ENCODE measurements around the gene ZNF821.
"Not testable (repeated sequence)": the region's sequence is repeated elsewhere in the genome, so short reads cannot be mapped to it uniquely, and the experiment has no call there.

The ZNF821 gene

DNA sequence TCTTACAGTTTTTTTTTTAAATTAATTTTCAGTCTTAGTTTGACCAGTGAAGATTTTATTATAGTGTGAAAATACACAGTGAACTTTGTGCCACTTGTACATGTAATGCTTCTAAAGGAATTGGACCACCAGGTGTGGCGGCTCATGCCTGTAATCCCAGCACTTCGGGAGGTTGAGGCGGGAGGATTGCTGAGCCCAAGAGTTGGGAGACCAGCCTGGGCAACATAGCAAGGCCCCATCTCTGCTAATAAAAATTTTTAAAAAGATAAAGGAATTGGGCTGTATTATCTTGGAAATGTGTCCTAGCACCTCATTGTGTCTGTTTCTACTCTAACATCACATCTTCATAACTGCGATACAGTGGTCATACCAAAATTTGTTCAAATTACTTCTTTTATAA lies 15.2 kb upstream of the ZNF821 start:
- no peak for DNase-seq

DNA sequence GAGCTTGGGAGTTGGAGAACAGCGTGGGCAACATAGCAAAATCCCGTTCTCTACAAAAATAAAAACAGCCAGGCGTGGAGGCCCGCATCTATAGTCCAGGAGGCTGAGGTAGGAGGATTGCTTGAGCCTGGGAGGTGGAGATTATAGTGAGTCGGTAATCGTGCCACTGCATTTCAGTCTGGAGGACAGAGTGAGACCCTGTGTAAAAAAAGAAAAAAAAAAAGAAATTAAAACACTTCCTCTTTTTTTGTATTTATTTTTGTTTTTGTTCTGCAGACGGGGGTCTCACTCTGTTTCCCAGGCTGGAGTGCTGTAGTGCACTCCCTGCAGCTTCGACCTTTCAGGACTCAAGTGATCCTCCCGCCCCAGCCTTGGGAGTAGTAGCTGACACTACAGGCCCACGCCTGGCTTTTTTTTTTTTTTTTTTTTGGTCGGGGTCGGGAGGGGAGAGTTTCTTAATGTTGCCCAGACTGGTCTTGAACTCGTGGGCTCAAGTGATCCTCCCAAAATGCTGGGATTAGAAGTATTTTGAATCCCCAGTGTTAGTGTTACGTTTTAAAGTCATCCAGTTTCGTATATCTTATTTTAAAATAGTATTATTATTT lies 12.9 kb upstream of the ZNF821 start:
- DNase-seq: no peak

DNA sequence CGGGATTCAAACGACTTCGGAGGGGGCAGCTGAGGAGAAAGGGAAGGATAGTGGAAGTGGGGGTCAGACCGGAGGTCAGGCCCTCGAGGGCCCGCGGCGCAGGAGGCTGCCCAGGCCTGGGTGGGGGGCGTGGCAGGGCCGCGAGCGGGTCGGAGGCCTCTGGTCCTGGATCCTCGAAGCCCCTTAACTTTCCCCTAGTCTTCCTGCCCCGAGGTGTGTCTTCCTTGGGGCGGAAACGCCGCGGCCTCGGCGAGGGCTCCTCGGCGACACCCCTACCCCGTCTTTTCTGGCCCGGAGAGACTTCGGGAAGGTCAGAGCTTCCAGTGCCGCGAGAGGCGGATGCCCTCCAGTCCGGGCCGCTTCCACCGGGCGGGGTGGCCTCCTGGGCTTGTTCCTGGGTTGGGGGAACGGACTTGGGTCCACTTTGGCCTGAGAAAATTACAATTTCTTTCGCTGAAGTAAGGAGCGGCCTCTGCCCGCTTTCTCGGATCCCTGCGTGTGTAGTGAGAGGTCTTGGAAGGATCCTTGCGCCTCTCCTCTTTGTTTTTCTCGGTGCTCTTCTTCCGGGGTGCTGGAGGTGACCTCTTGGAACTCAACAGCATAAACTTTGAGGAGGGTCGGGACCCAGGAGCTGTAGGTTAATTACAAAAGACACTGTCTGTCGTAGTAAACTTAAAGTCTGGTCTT lies 11.8 kb upstream of the ZNF821 start:
- DNase-seq: no peak

DNA sequence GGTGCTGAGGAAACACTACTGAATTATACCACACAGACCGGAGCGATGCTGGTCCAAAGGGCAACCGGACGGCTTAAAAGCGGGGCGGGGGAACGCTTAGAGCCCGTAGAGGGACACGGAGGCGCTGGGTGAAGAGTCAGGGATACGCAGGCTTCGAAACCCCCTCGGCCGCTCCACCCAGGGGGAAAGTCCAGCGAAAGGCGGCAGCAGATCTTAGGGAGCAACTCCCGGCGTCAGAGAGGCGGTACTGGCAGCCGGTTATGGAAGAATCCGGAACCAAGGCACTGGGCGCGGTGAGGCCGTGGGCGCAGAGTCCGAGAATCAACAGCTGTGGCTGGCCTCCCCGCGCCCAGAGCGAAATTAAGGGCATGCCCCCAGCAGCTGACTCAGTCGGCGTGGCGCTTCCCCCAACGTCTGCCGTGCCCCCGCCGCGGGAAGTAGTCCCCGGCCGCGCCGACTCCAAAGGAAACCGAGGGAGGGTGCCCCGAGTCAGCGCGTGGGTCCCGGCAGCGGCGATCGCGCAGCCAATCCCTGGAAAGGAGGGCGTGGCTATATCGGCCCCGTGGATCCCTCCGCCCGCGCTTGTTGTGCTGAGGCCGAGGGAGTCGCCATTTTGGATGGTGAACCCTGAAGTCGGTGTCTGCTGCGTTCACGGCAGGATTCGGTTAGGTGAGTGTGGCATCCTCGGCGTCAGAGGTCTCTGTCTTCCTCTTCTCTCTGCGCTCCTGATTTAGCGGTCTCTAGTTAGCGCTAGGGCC lies 11.1 kb upstream of the ZNF821 start, which contains the start of gene IST1:
TSS of gene IST1 (plus strand) at position 611 of the 758 bp plus-strand sequence. CDS start 20,110 bp downstream, outside the sequence.
- DNase-seq: peak; percentile 33

DNA sequence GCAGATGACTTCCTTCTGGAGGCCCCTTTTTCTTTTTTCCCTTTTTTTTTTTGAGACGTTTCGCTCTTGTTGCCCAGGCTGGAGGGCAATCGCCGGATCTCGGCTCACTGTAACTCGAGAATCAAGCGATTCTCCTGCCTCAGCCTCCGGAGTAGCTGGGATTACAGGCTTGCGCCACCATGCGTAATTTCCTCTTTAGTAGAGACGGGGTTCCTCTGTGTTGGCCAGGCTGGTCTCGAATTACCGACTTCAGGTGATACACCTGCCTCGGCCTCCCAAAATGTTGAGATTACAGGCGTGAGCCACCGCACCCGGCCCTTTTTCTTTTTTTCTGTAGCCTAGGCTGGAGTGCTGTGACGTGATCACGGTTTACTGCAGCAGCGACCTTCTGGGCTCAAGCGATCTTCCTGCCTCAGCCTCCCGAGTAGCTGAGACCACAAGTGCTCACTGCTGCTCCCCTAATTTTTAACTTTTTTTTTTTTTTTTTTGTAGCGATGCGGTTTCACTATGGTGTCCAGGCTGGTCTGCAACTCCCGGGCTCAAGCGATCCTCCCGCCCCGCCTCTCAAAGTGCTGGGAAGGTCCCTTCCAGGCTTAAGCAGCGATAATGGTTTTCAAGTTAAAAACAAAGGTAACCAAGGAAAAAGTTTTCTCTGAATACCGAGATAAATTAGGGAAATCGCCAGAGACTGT lies 10.4 kb upstream of the ZNF821 start:
- DNase-seq: no peak

DNA sequence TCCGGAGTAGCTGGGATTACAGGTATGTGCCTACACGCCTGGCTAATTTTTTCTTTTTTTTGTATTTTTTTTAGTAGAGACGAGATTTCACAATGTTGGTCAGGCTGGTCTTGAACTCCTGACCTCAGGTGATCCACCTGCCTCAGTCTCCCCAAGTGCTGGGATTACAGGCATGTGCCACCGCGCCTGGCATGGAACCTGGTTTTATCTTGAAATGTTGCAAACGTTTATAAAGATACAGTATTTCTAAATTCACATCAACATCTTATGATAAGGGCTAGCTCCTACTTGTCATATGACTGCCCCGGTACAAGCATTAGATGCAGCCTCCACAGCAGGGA lies 9.9 kb upstream of the ZNF821 start:
- no peak for DNase-seq

DNA sequence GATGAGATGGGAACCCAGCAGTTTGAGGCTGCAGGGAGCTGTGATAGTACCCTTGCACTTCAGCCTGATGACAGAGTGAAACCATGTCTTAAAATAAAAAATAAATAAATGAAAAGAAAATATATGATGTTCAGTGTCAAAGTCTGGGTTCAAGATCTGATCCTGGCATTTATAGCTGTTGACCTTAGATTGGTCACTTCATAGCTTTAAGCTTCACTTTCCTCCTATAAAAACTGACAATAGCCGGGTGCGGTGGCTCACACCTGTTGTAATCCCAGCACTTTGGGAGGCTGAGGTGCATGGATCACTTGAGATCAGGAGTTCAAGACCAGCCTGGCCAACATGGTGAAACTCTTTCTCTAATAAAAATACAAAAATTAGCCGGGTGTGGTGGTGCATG lies 5.2 kb upstream of the ZNF821 start:
- DNase-seq: no peak

DNA sequence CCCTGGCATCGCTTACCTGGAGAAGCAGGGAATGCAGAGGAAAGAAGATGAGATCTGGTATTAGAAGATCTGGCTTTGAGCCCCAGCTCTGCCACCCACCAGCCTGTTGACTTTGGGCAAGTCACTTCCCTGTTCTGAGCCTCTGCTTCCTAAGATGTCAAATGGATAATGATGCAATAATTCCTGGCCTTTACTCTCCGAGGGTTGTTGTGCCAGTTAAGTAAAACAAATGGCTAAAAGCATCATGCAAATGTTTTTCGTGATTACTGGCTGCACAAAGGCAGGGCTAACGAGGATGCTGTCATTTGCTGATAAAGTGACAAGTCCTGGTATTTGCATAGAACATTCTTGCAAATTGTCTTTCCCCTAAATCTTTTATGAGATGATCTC lies 1.3 kb upstream of the ZNF821 start:
- DNase-seq: no peak

DNA sequence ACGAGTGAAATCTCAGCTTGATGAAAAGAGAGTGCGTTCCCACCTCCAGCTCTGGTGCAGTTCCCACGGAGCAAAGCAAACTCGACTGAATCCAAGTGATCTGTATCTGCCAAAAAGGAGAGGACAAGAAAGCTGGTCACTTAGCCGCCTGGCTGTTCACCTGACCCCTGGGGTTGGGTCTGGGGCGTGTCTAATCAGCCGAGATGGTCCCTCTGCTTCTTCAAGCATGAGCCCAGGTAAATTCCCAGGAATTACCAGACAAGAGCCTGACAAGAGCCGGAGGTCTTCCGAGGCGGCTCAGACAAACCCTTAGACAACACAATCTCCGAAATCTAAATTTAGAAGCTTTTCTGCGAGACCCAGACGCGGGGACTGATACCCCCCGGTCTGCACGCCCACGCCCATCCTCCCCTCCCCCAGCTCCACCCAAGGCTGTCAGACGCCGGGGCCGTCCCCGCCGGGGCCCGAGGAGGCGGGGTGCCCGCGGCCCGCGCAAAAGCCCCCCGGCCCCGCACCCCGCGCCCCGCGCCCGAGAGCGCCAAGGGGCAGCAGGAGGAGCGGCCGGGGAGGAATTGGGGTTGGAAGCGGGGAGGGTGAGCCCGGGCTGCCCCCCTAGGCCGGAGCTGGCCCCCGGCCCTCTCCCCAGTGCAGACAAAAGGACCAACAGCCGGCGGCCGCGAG lies 674 bp downstream of the ZNF821 start:
- DNase-seq: no peak

DNA sequence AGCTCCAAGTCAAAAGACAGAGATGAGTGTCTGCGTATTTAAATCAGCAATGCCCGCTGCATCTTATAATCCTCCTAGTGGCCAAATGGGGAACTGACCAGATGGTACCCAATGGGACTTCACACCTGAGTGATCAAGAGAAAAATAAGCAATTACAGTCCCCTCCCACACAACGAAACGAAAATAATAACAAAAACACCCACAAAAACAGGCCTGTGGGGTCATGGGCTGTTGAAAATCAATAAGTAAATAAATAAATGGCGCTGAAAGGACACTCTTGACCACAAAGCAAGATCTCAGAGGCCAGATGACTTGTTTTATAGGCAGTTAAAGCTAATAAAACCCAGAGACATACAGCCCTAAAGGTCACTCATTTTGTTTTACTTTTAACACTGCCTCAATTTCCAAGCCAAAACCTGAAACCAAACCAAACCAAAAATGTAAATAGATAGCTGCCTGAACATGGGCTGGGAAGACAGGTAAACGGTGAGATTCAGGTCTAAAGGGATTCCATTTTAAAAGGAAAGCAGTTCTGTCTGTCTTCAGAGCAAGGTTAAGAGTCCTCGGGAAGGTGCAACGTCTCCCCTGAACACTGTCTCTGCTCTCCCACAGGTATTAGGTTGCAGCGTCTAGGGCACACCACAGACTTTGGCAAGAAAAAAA lies 1.3 kb downstream of the ZNF821 start:
- DNase-seq: no peak

DNA sequence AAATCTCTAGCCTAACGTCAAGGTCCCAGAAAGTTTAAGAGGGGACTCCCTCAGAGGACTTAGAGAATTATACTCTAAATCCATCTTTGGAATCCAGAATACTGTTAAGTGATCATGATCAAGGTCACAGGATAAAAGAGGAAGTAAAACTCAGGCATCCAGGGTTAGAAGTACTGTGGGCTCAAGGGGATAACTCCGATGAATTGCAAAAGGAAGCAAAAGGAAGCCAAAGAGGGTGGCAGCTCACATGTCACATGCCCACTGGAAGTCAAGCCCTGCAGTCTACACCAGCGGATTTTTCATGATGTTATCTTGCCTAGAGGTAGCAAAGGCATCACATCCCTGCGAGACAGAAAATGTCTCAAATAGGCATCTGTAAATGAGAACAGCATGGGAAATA lies 3.8 kb downstream of the ZNF821 start:
- no peak for DNase-seq

DNA sequence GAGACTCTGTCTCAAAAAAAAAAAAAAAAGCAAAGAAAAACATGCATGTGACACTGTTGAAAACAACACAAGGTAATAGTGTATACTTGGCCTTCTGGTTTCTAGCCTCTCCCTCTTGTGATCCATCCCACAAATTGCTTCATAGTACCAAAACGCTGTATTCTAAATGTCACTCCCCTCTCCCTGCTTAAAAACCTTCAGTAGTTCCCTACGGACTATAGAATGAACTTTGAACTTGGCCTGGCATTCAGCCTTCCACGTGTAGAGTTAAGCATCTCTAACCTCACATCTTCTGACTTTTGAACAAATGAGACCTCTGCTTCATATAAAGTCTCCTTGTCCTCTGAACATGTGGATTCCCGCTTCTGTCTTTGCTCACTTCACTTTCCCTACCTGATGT lies 5.1 kb downstream of the ZNF821 start:
- DNase-seq: no peak

DNA sequence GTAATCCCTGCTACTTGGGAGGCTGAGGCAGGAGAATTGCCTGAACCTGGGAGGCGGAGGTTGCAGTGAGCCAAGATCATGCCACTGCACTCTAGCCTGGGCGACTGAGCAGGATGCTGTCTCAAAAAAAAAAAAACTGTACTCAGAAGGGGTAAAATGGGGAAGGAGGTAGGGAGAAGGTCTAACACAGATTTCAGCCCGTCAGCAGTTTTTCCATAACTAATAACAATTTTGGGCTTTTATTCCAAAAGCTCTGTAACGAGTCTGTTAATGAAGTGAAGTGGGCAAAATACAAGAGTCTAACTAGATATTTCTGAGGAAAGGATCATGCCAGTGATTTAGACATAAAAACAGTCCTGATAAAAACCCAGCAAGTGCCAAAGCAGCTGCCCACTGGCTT lies 10.8 kb downstream of the ZNF821 start:
- DNase-seq: no peak

DNA sequence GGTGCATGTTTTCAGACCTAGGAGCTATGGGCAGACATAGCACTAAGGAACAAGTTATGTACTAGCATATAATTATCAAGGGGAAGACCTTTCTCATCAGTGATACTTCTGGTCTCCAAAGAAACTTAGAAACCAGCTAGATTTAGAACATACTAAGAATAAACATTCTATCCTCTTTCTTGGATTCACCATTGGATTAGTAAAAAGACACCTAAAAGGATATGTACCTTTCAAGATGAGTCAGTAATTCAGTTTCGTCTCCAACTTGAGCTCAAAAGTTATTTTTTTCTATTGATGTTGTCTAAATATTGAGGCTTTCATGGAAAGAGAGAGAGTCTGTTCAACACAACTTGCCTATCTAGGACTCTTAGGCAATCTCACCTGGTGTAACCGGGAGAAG lies 13.2 kb downstream of the ZNF821 start:
- DNase-seq: no peak

DNA sequence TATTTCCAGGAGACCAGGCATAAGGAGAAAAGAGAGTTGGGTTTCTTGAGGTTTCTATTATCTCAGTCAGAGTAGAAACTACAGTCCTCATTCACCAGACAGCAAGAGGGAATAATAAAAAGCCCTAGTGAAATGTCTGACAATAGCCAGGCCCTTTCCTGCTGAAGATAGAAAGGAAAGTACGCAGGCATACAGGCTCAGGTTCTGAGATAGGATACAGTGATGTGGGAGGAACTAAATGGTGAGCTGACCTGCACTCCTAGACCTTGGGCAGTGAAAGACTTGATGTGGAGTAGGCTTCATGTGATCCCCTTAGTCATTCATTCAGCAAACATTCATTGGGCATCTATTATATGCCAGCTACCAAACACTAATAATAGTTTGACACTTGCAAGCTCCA lies 14.9 kb downstream of the ZNF821 start:
- DNase-seq: no peak

DNA sequence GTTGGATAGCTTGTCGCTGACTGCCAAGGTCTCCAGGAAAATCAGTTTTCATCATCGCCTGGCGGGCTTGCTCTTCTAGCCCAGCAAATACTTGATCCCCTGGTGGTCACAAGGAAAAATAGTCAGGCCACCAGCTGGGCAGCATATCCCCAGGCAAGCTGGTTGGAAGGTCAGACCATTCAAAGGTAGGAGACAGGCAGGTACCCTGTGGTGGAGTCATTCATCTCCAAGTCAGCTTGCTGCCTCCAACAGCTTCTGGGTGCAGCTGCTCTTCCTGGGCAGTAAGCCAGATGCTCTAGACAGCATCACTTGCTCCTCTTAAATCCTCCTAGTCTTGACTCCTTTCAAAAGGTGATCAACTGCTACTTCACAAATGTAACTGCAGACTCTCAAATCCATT lies 16.0 kb downstream of the ZNF821 start:
- no peak for DNase-seq

DNA sequence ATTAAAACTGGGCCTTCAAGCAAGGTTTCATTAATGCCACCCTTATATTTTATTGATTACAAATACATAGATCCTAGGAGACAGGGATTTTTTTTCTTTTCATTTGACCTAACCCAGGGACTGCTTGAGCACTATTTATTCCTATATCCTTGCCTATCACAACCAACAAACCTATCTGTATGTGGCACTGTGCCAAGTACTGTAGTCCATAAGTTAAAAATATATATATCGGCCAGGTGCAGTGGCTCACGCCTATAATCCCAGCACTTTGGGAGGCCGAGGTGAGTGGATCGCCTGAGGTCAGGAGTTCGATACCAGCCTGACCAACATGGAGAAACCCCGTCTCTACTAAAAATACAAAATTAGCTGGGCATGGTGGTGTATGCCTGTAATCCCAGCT lies 16.8 kb downstream of the ZNF821 start:
- DNase-seq: not testable (repeated sequence)

DNA sequence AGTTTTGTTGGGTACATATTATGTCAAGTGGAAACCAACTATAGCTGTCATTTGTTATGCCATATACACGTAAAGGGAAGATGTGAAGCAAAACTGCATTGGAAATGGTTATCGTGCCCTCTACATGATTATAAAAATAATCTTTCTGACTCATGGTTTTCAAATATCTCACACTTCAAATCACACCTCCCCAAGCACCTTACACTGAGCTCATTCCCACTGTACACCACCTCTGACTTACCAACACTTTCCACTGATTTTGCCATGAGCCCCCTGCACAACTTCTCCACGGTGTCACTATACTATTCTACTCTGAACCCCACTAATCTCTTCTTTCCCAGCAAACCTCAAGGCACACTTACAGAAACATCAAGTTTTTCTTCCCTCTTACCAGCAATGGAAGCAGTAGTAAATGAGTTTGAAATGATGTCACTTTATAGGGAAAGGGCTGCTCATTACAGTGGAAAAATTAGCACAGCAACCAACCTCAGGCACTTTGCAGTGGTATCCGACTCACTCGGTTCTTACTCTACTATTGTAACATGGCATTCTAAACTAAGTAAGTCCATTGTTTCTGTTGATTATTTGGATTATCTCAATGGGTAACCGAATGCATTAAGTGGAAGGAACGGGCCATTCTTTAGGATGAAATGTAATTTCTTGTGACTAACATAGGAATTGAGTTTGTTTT lies 18.7 kb downstream of the ZNF821 start:
- no peak for DNase-seq

DNA sequence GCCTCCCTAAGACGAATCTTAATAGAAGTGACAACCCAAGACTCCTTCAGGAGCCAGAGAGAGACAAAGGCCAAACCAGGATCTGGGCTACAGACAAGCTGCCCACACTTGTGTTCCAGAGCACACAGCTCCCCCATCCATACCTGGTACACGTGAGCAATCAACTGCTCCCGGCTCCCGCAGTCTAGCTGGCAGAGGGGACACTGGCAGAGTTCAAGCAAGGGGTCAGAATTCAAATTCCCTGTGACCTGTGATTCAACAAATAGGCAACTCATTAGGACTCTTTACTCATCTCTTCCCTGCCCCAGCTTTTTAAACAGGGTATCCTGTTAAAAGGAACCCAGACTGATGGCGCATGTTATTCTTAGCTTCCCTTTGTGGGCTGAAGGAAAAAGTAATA lies 20.0 kb downstream of the ZNF821 start:
- DNase-seq: no peak

DNA sequence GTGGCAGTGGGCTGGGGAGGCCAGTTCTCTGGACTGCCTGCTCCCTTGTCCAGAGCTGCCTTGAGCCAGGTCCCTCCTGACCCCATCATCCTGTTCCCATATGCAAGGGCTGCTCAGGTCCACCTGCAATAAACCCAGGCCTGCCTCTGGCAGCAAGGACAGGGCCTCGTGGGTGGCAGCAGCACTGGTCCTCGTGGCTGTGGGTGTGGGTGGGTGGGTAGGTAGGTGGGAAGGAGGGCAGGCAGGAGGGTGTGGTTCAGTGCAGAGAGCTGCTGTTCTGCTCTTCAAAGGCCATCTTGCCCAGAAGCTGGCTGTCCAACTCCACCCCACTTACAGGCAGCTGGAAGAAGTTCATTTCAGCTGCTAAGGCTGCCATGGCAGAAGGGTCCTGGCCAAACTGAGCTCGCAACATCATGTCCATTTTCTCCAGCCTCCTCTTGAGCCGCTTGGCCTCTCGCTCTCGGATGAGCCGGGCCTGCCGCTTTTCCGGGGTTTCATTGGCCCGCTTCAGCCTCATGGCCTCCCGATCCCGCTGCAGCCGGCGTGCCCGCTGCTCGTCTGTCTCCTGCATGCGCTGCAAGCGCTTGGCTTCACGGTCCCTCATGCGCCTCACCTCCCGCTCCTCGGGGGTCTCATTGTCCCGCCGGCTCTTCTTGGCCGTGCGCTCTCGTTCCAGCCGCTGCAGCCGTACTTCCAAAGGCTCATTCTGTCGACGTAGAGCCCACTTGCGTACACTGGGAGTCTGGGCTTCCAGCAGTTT lies 24.0 kb downstream of the ZNF821 start:
- no peak for DNase-seq

All from NCI-H2029 treated with DMSO at 0.1 percent for 48 hours (cell line).